H1 (cell line): ENCODE data around the gene MORC2.

Experiments used
- CHD2 ChIP-seq: IDR thresholded peaks from 2 replicates; pipeline ENCODE4 v1.6.1; 2012; ENCODE audit warnings: low read length, improper control_type of control experiment
- CHD7 ChIP-seq: fragments of 300-600 bp; sonication (generic); IDR thresholded peaks from 2 replicates; pipeline ENCODE4 v1.7.1; 2012; ENCODE audit warnings: low read length, moderate library complexity, mild to moderate bottlenecking, inconsistent platforms; ENCODE audit not compliant: insufficient replicate concordance
- CREB1 ChIP-seq: IDR thresholded peaks from 2 replicates; pipeline ENCODE4 v1.6.1; 2012; ENCODE audit warnings: inconsistent platforms
- EGR1 ChIP-seq: IDR thresholded peaks from 2 replicates; pipeline ENCODE4 v1.6.1; 2011; ENCODE audit warnings: low read depth, low read length, borderline replicate concordance
- JUND ChIP-seq: IDR thresholded peaks from 2 replicates; pipeline ENCODE4 v1.6.1; 2011; ENCODE audit warnings: mild to moderate bottlenecking, improper control_type of control experiment, low read length
- KDM5A ChIP-seq: fragments of 200-600 bp; IDR thresholded peaks from 2 replicates; pipeline ENCODE4 v1.7.1; 2012; ENCODE audit warnings: mild to moderate bottlenecking, low read length, inconsistent platforms, mixed read lengths
- POLR2A ChIP-seq, 2 experiments: IDR thresholded peaks; 1 replicate in 1 of 2; 2 replicates in 1 of 2; pipeline ENCODE4 v1.6.1; 2011; ENCODE audit warnings: low read depth in 2 of 2, low read length in 2 of 2, mild to moderate bottlenecking in 2 of 2; ENCODE audit errors: control extremely low read depth in 1 of 2
- POLR2AphosphoS5 ChIP-seq: IDR thresholded peaks from 2 replicates; pipeline ENCODE4 v1.6.1; 2011; ENCODE audit warnings: low read depth, low read length
- SP1 ChIP-seq: IDR thresholded peaks from 2 replicates; pipeline ENCODE4 v1.6.1; 2011; ENCODE audit warnings: low read depth, low read length
- TAF1 ChIP-seq: IDR thresholded peaks from 2 replicates; pipeline ENCODE4 v1.6.1; 2011; ENCODE audit warnings: mild to moderate bottlenecking, low read depth, low read length
- YY1 ChIP-seq: IDR thresholded peaks from 2 replicates; pipeline ENCODE4 v1.6.1; 2011; ENCODE audit warnings: low read depth, mild to moderate bottlenecking, low read length
- TF ChIP-seq, protein P1 (sequence below), 3 experiments: IDR thresholded peaks; 1 replicate in 2 of 3; 2 replicates in 1 of 3; pipeline versions ENCODE4 v1.5.1 to v1.6.1; 2011; ENCODE audit warnings: low read length in 3 of 3, mild to moderate bottlenecking in 3 of 3, inconsistent platforms in 2 of 3, low read depth in 1 of 3, moderate library complexity in 1 of 3; ENCODE audit not compliant: insufficient read depth in 1 of 3; ENCODE audit errors: control extremely low read depth in 1 of 3

DNA sequence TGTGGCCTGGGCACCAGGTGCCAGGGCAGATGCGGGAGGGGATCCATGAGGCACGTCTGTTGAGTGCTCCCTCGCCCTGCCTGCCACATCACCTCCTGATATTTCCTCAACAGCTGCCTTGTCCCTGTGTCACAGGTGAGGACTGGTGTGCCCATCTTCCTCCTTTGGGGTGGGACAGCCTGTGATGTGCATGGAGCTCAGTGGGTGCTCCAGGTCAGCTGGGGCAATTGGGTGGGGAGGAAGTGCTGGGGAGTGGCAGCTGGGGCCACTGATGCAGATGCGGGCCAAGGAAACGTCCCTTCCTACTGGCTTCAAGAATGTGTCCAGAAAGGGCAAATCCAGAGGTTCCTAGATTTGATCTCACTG lies 83.6 kb downstream of the MORC2 start:
- TF ChIP-seq KDM5A: no peak
- TF ChIP-seq POLR2A (IDR thresholded peaks at IDR 0.05; ENCODE audit: control extremely low read depth in 1 of 2, low read depth in 2 of 2, low read length in 2 of 2): no peak
- TF ChIP-seq TAF1: no peak
- TF ChIP-seq, protein P1, sequence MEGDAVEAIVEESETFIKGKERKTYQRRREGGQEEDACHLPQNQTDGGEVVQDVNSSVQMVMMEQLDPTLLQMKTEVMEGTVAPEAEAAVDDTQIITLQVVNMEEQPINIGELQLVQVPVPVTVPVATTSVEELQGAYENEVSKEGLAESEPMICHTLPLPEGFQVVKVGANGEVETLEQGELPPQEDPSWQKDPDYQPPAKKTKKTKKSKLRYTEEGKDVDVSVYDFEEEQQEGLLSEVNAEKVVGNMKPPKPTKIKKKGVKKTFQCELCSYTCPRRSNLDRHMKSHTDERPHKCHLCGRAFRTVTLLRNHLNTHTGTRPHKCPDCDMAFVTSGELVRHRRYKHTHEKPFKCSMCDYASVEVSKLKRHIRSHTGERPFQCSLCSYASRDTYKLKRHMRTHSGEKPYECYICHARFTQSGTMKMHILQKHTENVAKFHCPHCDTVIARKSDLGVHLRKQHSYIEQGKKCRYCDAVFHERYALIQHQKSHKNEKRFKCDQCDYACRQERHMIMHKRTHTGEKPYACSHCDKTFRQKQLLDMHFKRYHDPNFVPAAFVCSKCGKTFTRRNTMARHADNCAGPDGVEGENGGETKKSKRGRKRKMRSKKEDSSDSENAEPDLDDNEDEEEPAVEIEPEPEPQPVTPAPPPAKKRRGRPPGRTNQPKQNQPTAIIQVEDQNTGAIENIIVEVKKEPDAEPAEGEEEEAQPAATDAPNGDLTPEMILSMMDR (IDR thresholded peaks at IDR 0.05; ENCODE audit: control extremely low read depth in 1 of 3, insufficient read depth in 1 of 3, low read depth in 1 of 3, low read length in 3 of 3): no peak
- TF ChIP-seq JUND: no peak
- no peak for TF ChIP-seq CHD7
- no peak for TF ChIP-seq POLR2AphosphoS5
- no peak for TF ChIP-seq CREB1
- no peak for TF ChIP-seq CHD2
- TF ChIP-seq EGR1: no peak
- no peak for TF ChIP-seq SP1
- no peak for TF ChIP-seq YY1
